ENCODE measurements around the gene CAMK2G.

- TF ChIP-seq CTCF (IDR thresholded peaks at IDR 0.05; ENCODE audit: low read length) = no peak
- no peak for TF ChIP-seq EZH2 (IDR thresholded peaks at IDR 0.05; ENCODE audit: borderline replicate concordance, low read length)
Observed at GRCh38 chr10:73905256-73906020, 31.1 kb upstream of the CAMK2G start.
